Forelimb muscle (tissue), 1 donor: ENCODE data around the gene AKAP12. TPM values are rescaled to one million over a fixed set of nuclear protein-coding genes. Genes with fewer than 3 reads are reported as not detected.
"Not testable (repeated sequence)": the region's sequence is repeated elsewhere in the genome, so short reads cannot be mapped to it uniquely, and the experiment has no call there.

Experiments
- DNase-seq: peaks from one replicate; pipeline ENCODE4 v3.0.0-alpha.2; 2013; ENCODE audit warnings: low read depth
- polyA plus RNA-seq: library from polyadenylated mRNA; unstranded; fragments of 120-200 nt; gene quantifications from one replicate; pipeline ENCODE4 v1.2.1, GENCODE V29; 2013; ENCODE audit not compliant: insufficient read length

The AKAP12 gene
- polyA plus RNA-seq, 1 donor: 105 TPM

GRCh38 chr6:151341476-151342195 lies 101.9 kb downstream of the AKAP12 start:
- no peak for DNase-seq

GRCh38 chr6:151342750-151343149 lies 103.0 kb downstream of the AKAP12 start:
- DNase-seq: not testable (repeated sequence)

- no peak for DNase-seq
These were observed 110.0 kb downstream of the AKAP12 start for GRCh38 chr6:151349651-151350270.

- no peak for DNase-seq
These were observed 110.8 kb downstream of the AKAP12 start for GRCh38 chr6:151350442-151351145.

GRCh38 chr6:151351146-151351700 lies 111.5 kb downstream of the AKAP12 start:
- no peak for DNase-seq

GRCh38 chr6:151351731-151352130 lies 112.0 kb downstream of the AKAP12 start:
- no peak for DNase-seq

GRCh38 chr6:151352410-151353396 lies 112.9 kb downstream of the AKAP12 start:
- no peak for DNase-seq

GRCh38 chr6:151353795-151354194 lies 114.0 kb downstream of the AKAP12 start:
- DNase-seq: no peak

GRCh38 chr6:151356983-151357382 lies 117.2 kb downstream of the AKAP12 start:
- not testable (repeated sequence) for DNase-seq

GRCh38 chr6:151357758-151358436 lies 118.1 kb downstream of the AKAP12 start:
- no peak for DNase-seq

- DNase-seq: no peak
These were observed 118.7 kb downstream of the AKAP12 start for GRCh38 chr6:151358475-151358874.

GRCh38 chr6:151359486-151359885 lies 119.7 kb downstream of the AKAP12 start:
- DNase-seq: no peak

- no peak for DNase-seq
These were observed 125.5 kb downstream of the AKAP12 start for GRCh38 chr6:151365233-151365632.

GRCh38 chr6:151370509-151371078 lies 130.8 kb downstream of the AKAP12 start:
- no peak for DNase-seq

- no peak for DNase-seq
These were observed 132.4 kb downstream of the AKAP12 start for GRCh38 chr6:151372164-151372563.

GRCh38 chr6:151374036-151374683 lies 134.4 kb downstream of the AKAP12 start:
- no peak for DNase-seq

GRCh38 chr6:151375833-151376232 lies 136.1 kb downstream of the AKAP12 start:
- DNase-seq: no peak

- no peak for DNase-seq
These were observed 136.7 kb downstream of the AKAP12 start for GRCh38 chr6:151376440-151376839.

- DNase-seq: no peak
These were observed 137.3 kb downstream of the AKAP12 start for GRCh38 chr6:151377095-151377494.
